NCI-H524 (cell line): Measurements from ENCODE around the gene IFIH1.
A peak's percentile ranks its signal among the peaks of the same experiment; 100 is the strongest.

Experiments used
- DNase-seq, 2 experiments: peaks; one replicate each; lab custom pipeline; 2025; lab: John Stamatoyannopoulos, UW

IFIH1 gene

DNA sequence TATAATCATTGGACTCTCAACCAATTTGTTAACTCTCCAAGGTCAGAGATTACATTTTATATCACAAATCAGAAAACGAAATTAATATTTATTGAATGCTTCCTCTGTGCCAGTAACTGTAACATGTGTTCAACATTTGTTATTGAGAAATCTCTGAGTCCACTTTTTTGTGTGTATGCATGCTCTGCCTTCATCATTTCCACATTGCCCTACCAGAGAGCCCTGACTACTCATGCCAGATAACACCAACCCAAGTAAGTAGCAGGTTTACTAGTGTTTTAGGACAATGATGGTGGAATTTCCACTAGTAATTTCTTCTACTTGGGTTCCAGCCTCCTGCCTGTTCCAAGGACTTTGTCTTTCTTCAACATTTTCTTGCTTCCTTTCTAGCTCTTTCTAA is 61.1 kb downstream of the IFIH1 start:
- DNase-seq, result no peak

DNA sequence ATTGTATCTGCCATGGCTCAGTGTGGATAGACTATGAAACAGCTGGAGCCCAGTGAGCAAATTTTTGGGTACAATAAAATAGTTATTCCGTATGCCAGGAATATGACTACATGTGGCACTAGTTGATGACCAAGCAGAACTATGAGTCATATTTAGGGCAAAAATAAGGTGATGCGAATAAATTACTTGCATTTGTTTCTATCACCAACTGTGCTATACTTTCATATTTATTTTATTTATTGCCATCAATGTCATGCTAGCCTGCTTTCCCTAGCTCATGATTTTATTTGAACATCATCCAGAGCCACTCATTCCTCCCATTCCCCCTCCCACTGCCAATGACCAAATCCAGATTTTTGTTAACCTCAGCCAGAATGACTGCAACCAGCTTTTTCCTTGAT is 61.9 kb downstream of the IFIH1 start:
- no peak for DNase-seq

DNA sequence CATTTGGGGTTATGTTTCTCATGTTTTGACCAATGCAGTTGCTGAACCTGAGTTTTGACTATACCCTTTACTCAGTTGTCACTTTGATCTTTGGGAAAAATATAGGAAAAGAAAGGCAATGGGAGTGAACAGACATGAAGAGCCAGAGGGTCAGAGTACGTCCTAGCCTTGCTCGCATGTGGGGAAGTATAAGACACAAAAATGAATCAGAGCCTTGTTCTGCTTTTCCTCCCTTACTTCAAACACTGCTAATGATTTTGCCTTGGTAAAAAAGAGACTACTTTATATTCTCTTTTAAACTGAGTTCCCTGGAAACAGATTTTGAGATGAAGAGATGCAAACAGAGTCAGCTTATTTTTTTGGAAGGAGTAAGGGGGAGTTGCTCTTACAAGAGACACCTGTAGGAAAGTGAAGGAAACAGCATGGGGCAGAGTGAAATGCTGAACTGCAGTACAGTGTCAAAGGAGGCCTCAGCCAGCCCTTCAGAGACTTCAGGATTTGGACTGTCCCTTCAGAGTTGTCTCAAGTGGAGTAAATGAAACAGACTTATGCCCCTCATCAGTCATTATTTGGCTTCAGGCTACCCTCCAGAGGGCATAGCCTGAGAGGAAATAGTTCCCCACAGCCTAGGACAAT is 64.1 kb downstream of the IFIH1 start:
- no peak for DNase-seq

- peak in 1 of 2 experiments; percentile 45 for DNase-seq
Measured at GRCh38 chr2:162253435-162253834, 65.0 kb downstream of the IFIH1 start.

DNA sequence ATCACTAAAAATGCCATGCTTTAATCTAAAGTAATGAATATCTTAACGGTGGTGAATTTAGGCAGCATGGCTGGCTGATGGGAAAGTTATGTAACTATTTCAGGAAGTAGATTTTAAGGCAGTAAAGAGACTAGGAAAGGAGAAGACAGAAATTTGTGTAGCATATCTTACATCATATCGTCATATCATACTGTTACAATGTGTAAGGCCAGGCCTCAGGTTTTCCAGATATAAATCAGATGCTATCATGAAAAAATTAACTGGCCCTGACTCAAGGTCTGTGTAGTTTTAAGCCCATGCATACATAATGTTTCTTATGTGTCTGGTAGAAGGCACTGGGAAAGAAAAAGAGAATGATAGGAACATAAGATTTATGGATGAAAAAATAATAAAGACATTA is 66.3 kb downstream of the IFIH1 start:
- no peak for DNase-seq

- no peak for DNase-seq
Measured at GRCh38 chr2:162245781-162246180, 72.7 kb downstream of the IFIH1 start.

GRCh38 chr2:162245061-162245460 is 73.4 kb downstream of the IFIH1 start:
- peak in 1 of 2 experiments; percentile 19 for DNase-seq

DNA sequence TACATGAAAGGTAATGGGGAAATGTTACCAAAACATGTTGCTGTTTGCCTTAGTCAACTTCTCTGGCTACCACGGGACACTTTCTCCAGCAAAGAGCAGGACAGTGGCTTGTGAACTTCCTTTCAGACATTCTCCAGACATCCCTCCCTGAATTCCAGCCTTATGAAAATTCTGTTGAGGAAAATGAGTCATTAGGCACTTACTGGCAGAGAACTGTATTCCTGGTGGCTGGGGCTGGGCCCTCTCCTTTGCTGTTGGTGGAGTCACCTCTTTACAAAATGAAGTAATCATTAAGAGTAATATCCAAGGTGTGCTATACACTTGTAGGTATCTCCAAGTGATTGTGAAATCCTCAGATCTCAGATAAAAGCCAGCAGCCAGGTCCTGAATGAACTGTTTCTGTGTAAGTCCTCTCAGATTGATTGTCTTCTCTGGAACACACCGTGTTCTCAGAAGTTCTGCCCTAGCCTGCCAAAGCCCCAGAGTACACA is 73.9 kb downstream of the IFIH1 start:
- DNase-seq, result no peak

- DNase-seq, result peak in 1 of 2 experiments; percentile 1
Measured at GRCh38 chr2:162243715-162244114, 74.8 kb downstream of the IFIH1 start.

GRCh38 chr2:162243294-162243693 is 75.2 kb downstream of the IFIH1 start, which contains the start of gene FAP:
Gene FAP (minus strand): TSS chr2:162243445. CDS start chr2:162243327, 118 bp downstream.
- DNase-seq, result no peak

GRCh38 chr2:162242586-162243280 is 75.8 kb downstream of the IFIH1 start:
- DNase-seq, result no peak

DNA sequence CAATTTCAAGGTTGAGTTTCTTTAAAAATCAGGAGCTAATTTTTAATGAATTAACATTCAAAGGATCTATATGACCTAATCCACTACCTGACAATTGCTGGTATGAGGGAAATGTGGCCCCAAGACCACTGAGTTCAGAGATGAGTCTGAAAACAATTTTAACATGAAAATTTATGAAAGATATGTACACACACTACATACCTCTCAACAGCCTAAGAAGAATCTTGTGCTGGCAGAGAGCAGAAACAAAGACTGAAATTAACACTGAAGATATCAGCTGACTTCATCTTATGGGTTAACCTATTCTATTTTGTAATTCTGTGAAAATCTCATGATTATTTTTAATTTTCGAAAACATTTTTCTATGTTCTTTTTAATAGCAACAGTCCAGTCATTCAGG is 76.9 kb downstream of the IFIH1 start:
- no peak for DNase-seq

DNA sequence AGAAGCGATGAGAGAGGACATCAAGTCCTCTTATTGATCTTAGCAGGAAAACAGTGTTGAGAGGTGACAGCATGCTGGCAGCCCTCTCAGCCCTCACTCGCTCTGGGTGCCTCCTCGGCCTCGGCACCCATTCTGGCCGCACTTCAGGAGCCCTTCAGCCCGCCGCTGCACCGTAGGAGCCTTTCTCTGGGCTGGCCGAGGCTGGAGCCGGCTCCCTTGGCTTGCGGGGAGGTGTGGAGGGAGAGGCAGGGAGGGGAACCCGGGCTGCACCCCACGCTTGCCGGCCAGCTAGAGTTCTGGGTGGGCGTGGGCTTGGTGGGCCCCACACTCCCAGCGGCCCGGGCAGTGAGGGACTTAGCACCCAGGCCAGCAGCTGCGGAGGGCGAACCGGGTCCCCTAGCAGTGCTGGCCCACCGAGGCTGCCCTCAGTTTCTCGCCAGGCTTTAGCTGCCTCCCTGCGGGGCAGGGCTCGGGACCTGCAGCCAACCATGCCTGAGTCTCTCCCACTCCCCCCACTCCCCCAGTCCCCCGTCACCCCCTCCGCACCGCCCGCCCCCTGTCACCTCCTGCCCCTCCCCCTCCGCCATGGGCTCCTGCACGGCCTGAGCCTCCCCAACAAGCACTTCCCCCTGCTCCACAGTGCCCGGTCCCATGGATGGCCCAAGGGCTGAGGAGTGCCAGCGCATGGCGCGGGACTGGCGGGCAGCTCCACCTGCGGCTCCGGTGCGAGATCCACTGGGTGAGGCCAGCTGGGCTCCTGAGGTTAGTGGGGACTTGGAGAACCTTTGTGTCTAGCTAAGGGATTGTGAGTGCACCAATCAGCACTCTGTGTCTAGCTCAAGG is 83.6 kb downstream of the IFIH1 start:
- no peak for DNase-seq

DNA sequence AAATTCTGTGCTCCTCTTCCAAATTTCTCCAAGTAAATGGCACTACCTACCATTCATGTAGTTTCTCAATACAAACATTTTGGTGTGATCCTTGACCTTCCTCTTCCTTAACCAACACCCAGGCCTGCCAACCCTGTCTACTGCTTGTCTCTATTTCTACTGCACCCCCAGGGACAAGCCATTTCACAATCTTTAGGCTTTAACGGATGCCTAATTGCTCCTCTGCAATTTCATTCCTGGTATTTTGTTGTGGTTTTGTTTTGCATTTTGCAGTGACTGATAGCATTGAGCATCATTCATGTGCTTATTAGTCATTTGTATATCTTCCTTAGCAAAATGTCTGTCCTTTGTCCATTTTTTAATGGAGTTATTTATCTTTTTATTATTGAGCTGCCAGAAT is 85.3 kb downstream of the IFIH1 start:
- DNase-seq, result no peak

GRCh38 chr2:162232671-162233070 is 85.8 kb downstream of the IFIH1 start:
- DNase-seq, result no peak

- no peak for DNase-seq
Measured at GRCh38 chr2:162232027-162232426, 86.5 kb downstream of the IFIH1 start.

- DNase-seq, result no peak
Measured at GRCh38 chr2:162230761-162231160, 87.7 kb downstream of the IFIH1 start.

GRCh38 chr2:162226836-162227235 is 91.6 kb downstream of the IFIH1 start:
- no peak for DNase-seq

DNA sequence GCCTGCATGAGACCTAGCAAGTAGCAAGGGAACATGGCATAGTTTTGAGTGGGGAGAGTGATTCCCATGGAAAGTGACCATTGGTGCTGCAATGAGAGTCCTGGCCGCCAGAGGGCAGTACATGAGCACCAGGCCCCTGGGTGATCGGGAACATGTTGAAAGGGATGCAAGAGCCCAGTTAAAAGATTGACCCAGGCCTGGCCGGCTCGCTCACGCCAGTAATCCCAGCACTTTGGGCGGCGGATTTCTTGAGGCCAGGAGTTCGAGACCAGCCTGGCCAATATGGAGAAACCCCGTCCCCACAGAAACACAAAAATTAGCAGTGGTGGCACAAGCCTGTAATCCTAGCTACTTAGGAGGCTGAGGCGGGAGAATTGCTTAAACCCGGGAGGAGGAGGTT is 97.4 kb downstream of the IFIH1 start:
- DNase-seq, result peak in 1 of 2 experiments; percentile 21

DNA sequence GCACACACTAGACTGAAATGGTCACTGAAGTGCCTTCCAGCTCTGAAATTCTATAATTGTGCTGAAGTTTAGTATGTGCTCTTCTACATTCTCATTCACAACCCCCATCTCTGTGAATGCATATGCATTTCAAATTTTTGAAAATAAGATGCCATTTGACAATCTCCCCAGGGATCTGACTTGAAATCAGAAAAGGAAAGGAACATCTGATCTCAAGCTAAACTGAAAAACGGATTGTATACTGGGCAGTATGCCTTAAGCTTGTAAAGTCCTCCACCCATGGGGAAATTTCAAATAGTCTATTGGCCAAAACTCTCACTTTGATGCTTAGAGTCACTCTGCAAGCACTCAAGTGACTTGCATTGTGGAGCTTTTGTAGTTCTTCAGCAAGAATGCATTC is 98.1 kb downstream of the IFIH1 start:
- DNase-seq, result no peak

GRCh38 chr2:162219426-162219825 is 99.1 kb downstream of the IFIH1 start:
- no peak for DNase-seq

DNA sequence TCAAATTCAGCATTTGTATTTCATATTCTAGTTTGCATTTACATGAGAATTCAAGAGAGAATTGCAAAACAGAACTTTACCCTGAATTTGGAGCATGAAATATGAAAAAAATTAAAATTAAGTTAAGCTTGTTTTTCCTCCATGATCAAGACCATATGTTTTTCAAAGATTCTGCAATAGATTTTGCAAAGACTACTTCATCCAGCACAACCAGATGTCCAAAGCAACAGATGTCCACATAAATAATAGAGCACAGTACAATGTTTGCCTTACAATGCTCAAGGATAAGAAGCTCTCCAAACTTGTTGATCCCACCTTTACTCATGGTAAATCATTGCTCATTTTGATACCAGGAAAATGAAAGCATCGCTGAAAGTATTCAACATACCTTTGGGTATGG is 100.9 kb downstream of the IFIH1 start:
- DNase-seq, result peak; percentile 17 to 72
